HepG2 (cell line): ENCODE measurements around the gene GLRB. TPM values are rescaled to one million over a fixed set of nuclear protein-coding genes. Genes with fewer than 3 reads are reported as not detected.

Experiments
- ATAC-seq: fragments of 200-7000 bp; cut with Tn5 transposase; 3 replicates; pipeline ENCODE4 v1.9.1; 2020; ENCODE audit warnings: mild to moderate bottlenecking, moderate library complexity
- BruUV-seq: library from RNA; stranded (reverse); fragments of 400-500 nt; replicated peaks from 2 replicates; lab custom pipeline; 2021; lab: Mats Ljungman, UMichigan
- CTCF ChIA-PET: fragments of 300-600 bp; formaldehyde crosslinking; extraction: SDS; loops from one replicate; lab custom pipeline; 2021; ENCODE audit warnings: low total read pairs, inconsistent platforms, low intra/inter-chr PET ratio; lab: Yijun Ruan, JAX
- POLR2A ChIA-PET: fragments of 350-600 bp; sonication (Branson Sonifier 250); formaldehyde crosslinking; loops from one replicate; lab custom pipeline; 2020; ENCODE audit warnings: antibody characterized with exemption, inconsistent platforms; lab: Yijun Ruan, JAX
- DNase-seq: peaks from one replicate; pipeline ENCODE4 v3.0.0-alpha.2; 2015; ENCODE audit warnings: low spot score
- FAIRE-seq: peaks from 3 replicates; lab custom pipeline; 2011; peaks lifted over from hg19 to GRCh38; lab: Jason Lieb, UNC
- H2AFZ ChIP-seq: one replicate; pipeline ENCODE4 v1.6.1; 2011; ENCODE audit warnings: low read length, inconsistent platforms
- H3K27ac ChIP-seq: fragments of 300-600 bp; 3 replicates; pipeline ENCODE4 v1.8.0; 2011; ENCODE audit warnings: mixed run types, mild to moderate bottlenecking, mixed read lengths, low read length, inconsistent platforms; ENCODE audit not compliant: insufficient read depth; ENCODE audit errors: extremely low read length
- H3K27me3 ChIP-seq, 2 experiments: fragments of 200-600 bp in 1 of 2; 2 replicates in 1 of 2; 3 replicates in 1 of 2; pipeline versions ENCODE4 v1.6.0 to v1.8.0; 2011; ENCODE audit warnings: low read length in 2 of 2, mild to moderate bottlenecking in 2 of 2, moderate library complexity in 2 of 2, inconsistent platforms in 1 of 2; ENCODE audit not compliant: insufficient read depth in 2 of 2, control insufficient read depth in 1 of 2
- H3K36me3 ChIP-seq, 2 experiments: fragments of 200-600 bp in 1 of 2; replicated peaks in 1 of 2; 2 replicates in 1 of 2; 3 replicates in 1 of 2; pipeline versions ENCODE4 v1.5.1 to v1.8.0; 2011; ENCODE audit warnings: low read length in 2 of 2, inconsistent platforms in 1 of 2; ENCODE audit not compliant: insufficient read depth in 2 of 2, control insufficient read depth in 1 of 2
- H3K4me1 ChIP-seq: 2 replicates; pipeline ENCODE4 v1.5.1; 2012; ENCODE audit warnings: low read length, inconsistent platforms; ENCODE audit not compliant: insufficient read depth
- H3K4me2 ChIP-seq: 2 replicates; pipeline ENCODE4 v1.6.0; 2011; ENCODE audit warnings: low read depth, low read length, inconsistent platforms
- H3K4me3 ChIP-seq, 3 experiments: fragments of 200-600 bp in 1 of 3; sonication (generic), shearing (Covaris generic) in 1 of 3; replicated peaks in 1 of 3; 2 replicates each; pipeline ENCODE4 v1.5.1; 2011 to 2016; ENCODE audit warnings: low read length in 3 of 3, inconsistent platforms in 2 of 3, low read depth in 2 of 3, mild to moderate bottlenecking in 2 of 3, control low read depth in 1 of 3, mixed read lengths in 1 of 3; ENCODE audit not compliant: insufficient read depth in 1 of 3
- H3K79me2 ChIP-seq: one replicate; pipeline ENCODE4 v1.6.1; 2011; ENCODE audit warnings: low read length, inconsistent platforms; ENCODE audit not compliant: insufficient read depth
- H3K9ac ChIP-seq: 2 replicates; pipeline ENCODE4 v1.6.0; 2011; ENCODE audit warnings: mild to moderate bottlenecking, low read depth, low read length, inconsistent platforms; ENCODE audit not compliant: insufficient read depth
- H3K9me3 ChIP-seq: 2 replicates; pipeline ENCODE4 v1.5.1; 2012; ENCODE audit warnings: mild to moderate bottlenecking, low read length
- H4K20me1 ChIP-seq: 2 replicates; pipeline ENCODE4 v1.6.0; 2011; ENCODE audit warnings: inconsistent platforms, mild to moderate bottlenecking, low read length, moderate library complexity; ENCODE audit not compliant: insufficient read depth
- FOXK1 ChIP-seq: sonication (generic); formaldehyde crosslinking; IDR thresholded peaks from 2 replicates; pipeline ENCODE4 v1.4.0; 2020; ENCODE audit warnings: low read depth, missing genetic modification reagents, borderline replicate concordance
- KDM5A ChIP-seq: fragments of 200-600 bp; sonication (generic); IDR thresholded peaks from 2 replicates; pipeline ENCODE4 v1.7.0; 2018; ENCODE audit warnings: antibody characterized with exemption, mild to moderate bottlenecking, low read length, borderline replicate concordance
- NBN ChIP-seq: fragments of 450-650 bp; conservative IDR thresholded peaks from 2 replicates; pipeline ENCODE4 v1.6.1; 2017
- NFIB ChIP-seq: sonication (generic); formaldehyde crosslinking; IDR thresholded peaks from 2 replicates; pipeline ENCODE4 v1.9.0; 2021; ENCODE audit warnings: missing genetic modification reagents, mild to moderate bottlenecking, borderline replicate concordance
- SOX5 ChIP-seq: IDR thresholded peaks from 2 replicates; pipeline ENCODE4 v1.6.1; 2016; ENCODE audit warnings: borderline replicate concordance
- TBL1XR1 ChIP-seq: fragments of 150-350 bp; IDR thresholded peaks from 2 replicates; pipeline ENCODE4 v1.6.1; 2014; ENCODE audit warnings: borderline replicate concordance, low read length; ENCODE audit not compliant: partially characterized antibody
- ZNF263 ChIP-seq: sonication (generic); formaldehyde crosslinking; IDR thresholded peaks from 2 replicates; pipeline ENCODE4 v1.4.0; 2020; ENCODE audit warnings: missing genetic modification reagents
- ZNF335 ChIP-seq: sonication (generic); formaldehyde crosslinking; IDR thresholded peaks from 2 replicates; pipeline ENCODE4 v1.4.0; 2020; ENCODE audit warnings: missing genetic modification reagents
- ZNF777 ChIP-seq: sonication (generic); formaldehyde crosslinking; IDR thresholded peaks from 2 replicates; pipeline ENCODE4 v1.4.0; 2020; ENCODE audit warnings: missing genetic modification reagents
- in situ Hi-C: cut with HindIII; loops from 2 replicates; pipeline ENCODE4 v1.10.0; 2017; ENCODE audit warnings: low pct_unique_long_range_greater_than_20kb; ENCODE audit not compliant: extremely low pct_ligation_motif_present
- intact Hi-C: fragments of 100-400 bp; cut with micrococcal nuclease; formaldehyde crosslinking; loops from one replicate; pipeline ENCODE4 v1.10.0; 2022; ENCODE audit not compliant: unreplicated experiment
- polyA plus RNA-seq, 8 experiments: library from polyadenylated mRNA; depleted of rRNA in 3 of 8; stranded (reverse) in 7 of 8; unstranded in 1 of 8; fragments of >200 nt; fragmentation: Illumina TruSeq in 4 of 8; extraction: Trizol in 4 of 8; gene quantifications; 2 replicates each; pipeline versions ENCODE4 v1.2.1 to v1.2.3, GENCODE V29; 2011 to 2016; ENCODE audit warnings: low read depth in 4 of 8, missing spikeins in 1 of 8, mixed read lengths in 1 of 8; ENCODE audit not compliant: insufficient read depth in 1 of 8
- total RNA-seq, 5 experiments: library from RNA; depleted of rRNA; stranded (reverse); fragments of >200 nt; fragmentation: Illumina TruSeq; extraction: Trizol; gene quantifications; 2 replicates each; pipeline ENCODE4 v1.2.3, GENCODE V29; 2016; ENCODE audit warnings: low read depth in 1 of 5
- TF ChIP-seq, protein P1 (sequence below): sonication (generic); formaldehyde crosslinking; IDR thresholded peaks from 2 replicates; pipeline ENCODE4 v1.5.1; 2020; ENCODE audit warnings: missing genetic modification reagents, mild to moderate bottlenecking, borderline replicate concordance
- TF ChIP-seq, protein P2 (sequence below): sonication (generic); formaldehyde crosslinking; IDR thresholded peaks from 2 replicates; pipeline ENCODE4 v1.4.0; 2020; ENCODE audit warnings: missing genetic modification reagents
- TF ChIP-seq, protein P3 (sequence below): sonication (generic); formaldehyde crosslinking; IDR thresholded peaks from 2 replicates; pipeline ENCODE4 v1.8.0; 2023; ENCODE audit warnings: mild to moderate bottlenecking, missing genetic modification reagents
- TF ChIP-seq, protein P4 (sequence below): IDR thresholded peaks from 2 replicates; pipeline ENCODE4 v1.6.1; 2012; ENCODE audit warnings: low read depth, low read length, improper control_type of control experiment

The GLRB gene
- total and polyA plus RNA-seq, 2 of the 13 experiments (the other 11 are each of a cell fraction or from before 2014, with no cell fraction given) = 0.17 to 0.24 TPM

DNA sequence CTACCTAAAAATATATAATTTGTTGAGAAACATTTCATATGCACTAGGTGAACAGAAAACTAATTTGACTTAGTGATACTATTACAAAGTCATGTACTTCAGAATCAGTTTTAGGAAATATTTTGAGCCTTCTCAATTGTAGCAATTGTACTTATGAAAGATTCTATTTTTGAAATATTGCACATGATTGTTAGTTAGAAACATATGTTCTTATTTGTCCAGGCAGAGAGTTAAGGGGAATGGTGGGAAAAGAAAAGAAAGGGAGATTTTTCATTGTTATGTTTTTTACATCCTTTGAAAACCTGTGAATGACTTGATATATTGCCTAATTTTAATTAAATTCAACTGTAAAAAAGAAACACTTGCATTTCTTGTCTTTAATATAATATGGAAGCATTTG is 66.0 kb downstream of the GLRB start:
- no peaks in the 10 kb centered on the region for H3K27me3 ChIP-seq
- H3K4me1 ChIP-seq = no peaks in the 10 kb centered on the region
- no peak for DNase-seq
- H4K20me1 ChIP-seq = no peaks in the 10 kb centered on the region
- H2AFZ ChIP-seq = no peak overlapping the region
- no peak overlapping the region for H3K27ac ChIP-seq
- ChIA-PET CTCF (no interaction called here), POLR2A (no interaction called here)
- no peak for FAIRE-seq
- no peaks in the 10 kb centered on the region for H3K9me3 ChIP-seq
- no peak for TF ChIP-seq KDM5A
- TF ChIP-seq FOXK1 (CRISPR knock-in tag) = no peak
- TF ChIP-seq ZNF335 (CRISPR knock-in tag) = no peak
- TF ChIP-seq, protein P1, sequence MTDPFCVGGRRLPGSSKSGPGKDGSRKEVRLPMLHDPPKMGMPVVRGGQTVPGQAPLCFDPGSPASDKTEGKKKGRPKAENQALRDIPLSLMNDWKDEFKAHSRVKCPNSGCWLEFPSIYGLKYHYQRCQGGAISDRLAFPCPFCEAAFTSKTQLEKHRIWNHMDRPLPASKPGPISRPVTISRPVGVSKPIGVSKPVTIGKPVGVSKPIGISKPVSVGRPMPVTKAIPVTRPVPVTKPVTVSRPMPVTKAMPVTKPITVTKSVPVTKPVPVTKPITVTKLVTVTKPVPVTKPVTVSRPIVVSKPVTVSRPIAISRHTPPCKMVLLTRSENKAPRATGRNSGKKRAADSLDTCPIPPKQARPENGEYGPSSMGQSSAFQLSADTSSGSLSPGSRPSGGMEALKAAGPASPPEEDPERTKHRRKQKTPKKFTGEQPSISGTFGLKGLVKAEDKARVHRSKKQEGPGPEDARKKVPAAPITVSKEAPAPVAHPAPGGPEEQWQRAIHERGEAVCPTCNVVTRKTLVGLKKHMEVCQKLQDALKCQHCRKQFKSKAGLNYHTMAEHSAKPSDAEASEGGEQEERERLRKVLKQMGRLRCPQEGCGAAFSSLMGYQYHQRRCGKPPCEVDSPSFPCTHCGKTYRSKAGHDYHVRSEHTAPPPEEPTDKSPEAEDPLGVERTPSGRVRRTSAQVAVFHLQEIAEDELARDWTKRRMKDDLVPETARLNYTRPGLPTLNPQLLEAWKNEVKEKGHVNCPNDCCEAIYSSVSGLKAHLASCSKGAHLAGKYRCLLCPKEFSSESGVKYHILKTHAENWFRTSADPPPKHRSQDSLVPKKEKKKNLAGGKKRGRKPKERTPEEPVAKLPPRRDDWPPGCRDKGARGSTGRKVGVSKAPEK = no peak
- TF ChIP-seq, protein P2, sequence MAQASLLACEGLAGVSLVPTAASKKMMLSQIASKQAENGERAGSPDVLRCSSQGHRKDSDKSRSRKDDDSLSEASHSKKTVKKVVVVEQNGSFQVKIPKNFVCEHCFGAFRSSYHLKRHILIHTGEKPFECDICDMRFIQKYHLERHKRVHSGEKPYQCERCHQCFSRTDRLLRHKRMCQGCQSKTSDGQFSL (CRISPR knock-in tag) = no peak
- no peak for TF ChIP-seq TBL1XR1
- TF ChIP-seq ZNF777 (CRISPR knock-in tag) = no peak
- no peak for TF ChIP-seq SOX5 (CRISPR knock-in tag)
- no peak for TF ChIP-seq ZNF263 (CRISPR knock-in tag)
- TF ChIP-seq, protein P3, sequence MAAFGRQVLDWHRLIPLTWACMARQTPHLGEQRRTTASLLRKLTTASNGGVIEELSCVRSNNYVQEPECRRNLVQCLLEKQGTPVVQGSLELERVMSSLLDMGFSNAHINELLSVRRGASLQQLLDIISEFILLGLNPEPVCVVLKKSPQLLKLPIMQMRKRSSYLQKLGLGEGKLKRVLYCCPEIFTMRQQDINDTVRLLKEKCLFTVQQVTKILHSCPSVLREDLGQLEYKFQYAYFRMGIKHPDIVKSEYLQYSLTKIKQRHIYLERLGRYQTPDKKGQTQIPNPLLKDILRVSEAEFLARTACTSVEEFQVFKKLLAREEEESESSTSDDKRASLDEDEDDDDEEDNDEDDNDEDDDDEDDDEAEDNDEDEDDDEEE = no peak
- TF ChIP-seq NBN = no peak
- no peak for TF ChIP-seq NFIB (CRISPR knock-in tag)
- TF ChIP-seq, protein P4, sequence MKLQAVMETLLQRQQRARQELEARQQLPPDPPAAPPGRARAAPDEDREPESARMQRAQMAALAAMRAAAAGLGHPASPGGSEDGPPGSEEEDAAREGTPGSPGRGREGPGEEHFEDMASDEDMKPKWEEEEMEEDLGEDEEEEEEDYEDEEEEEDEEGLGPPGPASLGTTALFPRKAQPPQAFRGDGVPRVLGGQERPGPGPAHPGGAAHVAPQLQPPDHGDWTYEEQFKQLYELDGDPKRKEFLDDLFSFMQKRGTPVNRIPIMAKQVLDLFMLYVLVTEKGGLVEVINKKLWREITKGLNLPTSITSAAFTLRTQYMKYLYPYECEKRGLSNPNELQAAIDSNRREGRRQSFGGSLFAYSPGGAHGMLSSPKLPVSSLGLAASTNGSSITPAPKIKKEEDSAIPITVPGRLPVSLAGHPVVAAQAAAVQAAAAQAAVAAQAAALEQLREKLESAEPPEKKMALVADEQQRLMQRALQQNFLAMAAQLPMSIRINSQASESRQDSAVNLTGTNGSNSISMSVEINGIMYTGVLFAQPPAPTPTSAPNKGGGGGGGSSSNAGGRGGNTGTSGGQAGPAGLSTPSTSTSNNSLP = no peak
- in situ Hi-C loops = no loop called here
- no peak overlapping the region for H3K9ac ChIP-seq
- BruUV-seq = no TSS peak
- no peaks in the 10 kb centered on the region for H3K79me2 ChIP-seq
- no peak overlapping the region for H3K4me3 ChIP-seq
- intact Hi-C loops = no loop called here
- ATAC-seq = no peak
- H3K4me2 ChIP-seq = no peak overlapping the region
- H3K36me3 ChIP-seq = no peaks in the 10 kb centered on the region
